ENCODE results near the gene ARHGEF10L.

- no peak for TF ChIP-seq ZNF362 (tag by site-specific recombination; IDR thresholded peaks at IDR 0.05)
- TF ChIP-seq CTCF (tag by site-specific recombination; IDR thresholded peaks at IDR 0.05), result no peak
- TF ChIP-seq ZNF513 (tag by site-specific recombination; IDR thresholded peaks at IDR 0.05), result no peak
Measured at GRCh38 chr1:17729248-17729647, 189.8 kb downstream of the ARHGEF10L start.
